ENCODE data around the gene ARL8B. TPM values are rescaled to one million over a fixed set of nuclear protein-coding genes. Genes with fewer than 3 reads are reported as not detected.

The ARL8B gene
- total and polyA plus RNA-seq, 10 of the 15 experiments (the other 5 are each of a cell fraction or from before 2014, with no cell fraction given) = 22.0 to 80.6 (median 43.7) TPM

- DNase-seq (ENCODE audit: low read depth, low spot score) (no peak), FAIRE-seq (no peak), ATAC-seq (peak; percentile 87)
- ChIA-PET POLR2A (no interaction called here), SMC1A (ENCODE audit: uncharacterized antibody, unreplicated experiment) (interaction anchor here (0.6 to 1.5 kb wide), 5 partner anchors 9 to 933 kb away, joined by 3 read pairs; no protein-coding TSS in a partner anchor), CTCF (interaction anchor here (0.9 to 1.3 kb wide), 2 partner anchors 10 to 376 kb away, joined by 3 to 5 read pairs; no protein-coding TSS in a partner anchor), RAD21 (ENCODE audit: unreplicated experiment) (interaction anchor here (1.0 to 1.1 kb wide), 3 partner anchors 29 to 376 kb away, joined by 3 to 4 read pairs (median 3); no protein-coding TSS in a partner anchor)
- Histone ChIP-seq H4K20me1 (ENCODE audit: control insufficient read depth, insufficient read depth) (no peaks in the 10 kb centered on the region), H3K36me3 (ENCODE audit: control insufficient read depth in 2 of 2, insufficient read depth in 2 of 2, low read length in 1 of 2) (no peaks in the 10 kb centered on the region), H3K27me3 (replicated peaks in 1 of 2; ENCODE audit: control insufficient read depth in 2 of 2, insufficient read depth in 2 of 2, low read length in 1 of 2) (no peaks in the 10 kb centered on the region), H3K9ac (ENCODE audit: control insufficient read depth, insufficient read depth, low read length) (no peak overlapping the region), H3K4me3 (no peak overlapping the region), H3K79me2 (ENCODE audit: control insufficient read depth, insufficient read depth, low read length) (no peaks in the 10 kb centered on the region), H3K4me1 (ENCODE audit: control insufficient read depth, insufficient read depth, low read length) (no peaks in the 10 kb centered on the region), H3K27ac (ENCODE audit: control insufficient read depth, insufficient read depth) (no peak overlapping the region), H2AFZ (ENCODE audit: control insufficient read depth, low read depth, low read length) (no peak overlapping the region), H3K4me2 (ENCODE audit: control insufficient read depth, insufficient read depth) (no peak overlapping the region), H3K9me3 (replicated peaks; ENCODE audit: control insufficient read depth, insufficient read depth, low read length) (no peaks in the 10 kb centered on the region)
- in situ Hi-C loops (cut with MboI) = no loop called here
- no TSS peak for BruUV-seq (replicated peaks)
- intact Hi-C loops (cut with micrococcal nuclease; ENCODE audit: unreplicated experiment) = no loop called here
- WGBS (ENCODE audit: insufficient coverage, insufficient replicate concordance, low lambda C conversion rate, missing lambda C conversion rate) = 10% methylated on average over 4 of the region's 4 CpGs
- TF ChIP-seq DPF2 (IDR thresholded peaks at IDR 0.05) (no peak), CBX5 (IDR thresholded peaks at IDR 0.05; ENCODE audit: low read depth) (no peak), CHD2 (IDR thresholded peaks at IDR 0.05; ENCODE audit: borderline replicate concordance, low read depth, low read length) (no peak), CBX3 (IDR thresholded peaks at IDR 0.05; ENCODE audit: borderline replicate concordance, low read depth) (no peak), SUZ12 (IDR thresholded peaks at IDR 0.05; ENCODE audit: unreplicated experiment) (no peak), RAD51 (IDR thresholded peaks at IDR 0.05) (no peak), SP1 (IDR thresholded peaks at IDR 0.05; ENCODE audit: low read depth, low read length) (no peak)
Measured at GRCh38 chr3:5087209-5087608, 34.9 kb upstream of the ARL8B start.

- no peaks in the 10 kb centered on the region for H3K9me3 ChIP-seq (replicated peaks; ENCODE audit: control insufficient read depth, insufficient read depth, low read length)
- no TSS peak for BruUV-seq (replicated peaks)
- no peak for FAIRE-seq
- ChIA-PET RAD21 (ENCODE audit: unreplicated experiment) (no interaction called here), SMC1A (ENCODE audit: uncharacterized antibody, unreplicated experiment) (interaction anchor here (0.9 to 1.4 kb wide), 2 partner anchors 12 to 39 kb away, joined by 3 to 4 read pairs; no protein-coding TSS in a partner anchor), POLR2A (no interaction called here), CTCF (no interaction called here)
- no peak for ATAC-seq
- H3K27ac ChIP-seq (ENCODE audit: control insufficient read depth, insufficient read depth) = no peak overlapping the region
- H3K4me1 ChIP-seq (ENCODE audit: control insufficient read depth, insufficient read depth, low read length) = no peaks in the 10 kb centered on the region
- no peaks in the 10 kb centered on the region for H3K36me3 ChIP-seq (ENCODE audit: control insufficient read depth in 2 of 2, insufficient read depth in 2 of 2, low read length in 1 of 2)
- intact Hi-C loops (cut with micrococcal nuclease; ENCODE audit: unreplicated experiment) (no loop called here), in situ Hi-C loops (cut with MboI) (no loop called here)
- H2AFZ ChIP-seq (ENCODE audit: control insufficient read depth, low read depth, low read length) = no peak overlapping the region
- DNase-seq (ENCODE audit: low read depth, low spot score) = no peak
- no peak overlapping the region for H3K4me2 ChIP-seq (ENCODE audit: control insufficient read depth, insufficient read depth)
- H3K79me2 ChIP-seq (ENCODE audit: control insufficient read depth, insufficient read depth, low read length) = no peaks in the 10 kb centered on the region
- H3K27me3 ChIP-seq (replicated peaks in 1 of 2; ENCODE audit: control insufficient read depth in 2 of 2, insufficient read depth in 2 of 2, low read length in 1 of 2) = no peaks in the 10 kb centered on the region
- no peaks in the 10 kb centered on the region for H4K20me1 ChIP-seq (ENCODE audit: control insufficient read depth, insufficient read depth)
- no peak overlapping the region for H3K4me3 ChIP-seq
- H3K9ac ChIP-seq (ENCODE audit: control insufficient read depth, insufficient read depth, low read length) = no peak overlapping the region
- no peak for TF ChIP-seq RELA (IDR thresholded peaks at IDR 0.05; ENCODE audit: borderline replicate concordance, partially characterized antibody)
- TF ChIP-seq NFIC (IDR thresholded peaks at IDR 0.05; ENCODE audit: low read depth, low read length) = no peak
- no peak for TF ChIP-seq SIX5 (IDR thresholded peaks at IDR 0.05; ENCODE audit: low read depth, low read length, severe bottlenecking)
- TF ChIP-seq IRF5 (IDR thresholded peaks at IDR 0.05; ENCODE audit: borderline replicate concordance) = no peak
- no peak for TF ChIP-seq STAT3 (IDR thresholded peaks at IDR 0.05; ENCODE audit: low read depth, low read length)
- TF ChIP-seq SPI1 (IDR thresholded peaks at IDR 0.05; ENCODE audit: borderline replicate concordance, insufficient read depth, low read depth, low read length) = no peak
- TF ChIP-seq ATF7 (IDR thresholded peaks at IDR 0.05; ENCODE audit: low read depth) = no peak
- TF ChIP-seq ZZZ3 (IDR thresholded peaks at IDR 0.05; ENCODE audit: control insufficient read depth, insufficient read length, low read depth) = no peak
- no peak for TF ChIP-seq FOS (IDR thresholded peaks at IDR 0.05; ENCODE audit: borderline replicate concordance, extremely low read depth, insufficient read length)
- no peak for TF ChIP-seq RBBP5 (conservative IDR thresholded peaks at IDR 0.05)
- 25% methylated on average over 5 of the region's 5 CpGs for WGBS (ENCODE audit: insufficient coverage, insufficient replicate concordance, low lambda C conversion rate, missing lambda C conversion rate)
Measured at GRCh38 chr3:5090197-5090596, 31.9 kb upstream of the ARL8B start.

Data from GM12878 (cell line).